GM23248 (cell line): ENCODE measurements around the gene ATP6V0D1.

ENCODE experiments used
- EZH2 ChIP-seq: fragments of 200-600 bp; sonication (generic); IDR thresholded peaks from 2 replicates; pipeline ENCODE4 v1.6.1; 2018; ENCODE audit warnings: antibody characterized with exemption, mild to moderate bottlenecking; ENCODE audit not compliant: insufficient read depth, poor library complexity, severe bottlenecking
- EZH2phosphoT487 ChIP-seq: fragments of 200-600 bp; sonication (generic); IDR thresholded peaks from 2 replicates; pipeline ENCODE4 v1.6.1; 2018; ENCODE audit warnings: antibody characterized with exemption, moderate library complexity, mild to moderate bottlenecking, low read depth; ENCODE audit not compliant: insufficient read depth

- no peak for TF ChIP-seq EZH2phosphoT487
- TF ChIP-seq EZH2: no peak
These were observed 83.7 kb downstream of the ATP6V0D1 start for GRCh38 chr16:67397036-67397801.
